GM19397 (cell line): ENCODE data around the gene RNF114.

Experiments used
- ATAC-seq: cut with Tn5 transposase; IDR thresholded peaks from one replicate; pipeline ENCODE4 v1.9.1; 2021; ENCODE audit warnings: mild to moderate bottlenecking, moderate library complexity; ENCODE audit not compliant: unreplicated experiment

Gene RNF114

DNA sequence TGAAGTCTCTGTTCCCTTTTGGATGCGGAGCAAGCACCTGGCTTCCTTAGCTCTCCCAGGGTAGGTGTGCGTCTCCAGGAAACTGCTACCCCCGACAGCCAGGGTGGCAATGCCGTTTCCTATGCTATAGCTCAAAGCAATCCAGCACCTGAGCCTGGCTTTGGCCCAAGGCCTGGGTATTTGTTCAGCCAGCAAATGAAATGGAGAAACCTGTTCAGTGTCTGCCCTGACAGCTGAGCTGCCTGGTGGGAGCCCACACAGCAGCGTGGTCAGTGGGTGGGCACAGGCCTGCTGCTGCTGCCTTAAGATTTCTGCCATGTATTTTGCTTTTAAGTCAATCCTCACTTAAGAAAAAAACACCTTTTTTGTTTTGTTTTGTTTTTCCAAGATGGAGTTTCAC is 34.6 kb upstream of the RNF114 start:
- ATAC-seq = no peak

DNA sequence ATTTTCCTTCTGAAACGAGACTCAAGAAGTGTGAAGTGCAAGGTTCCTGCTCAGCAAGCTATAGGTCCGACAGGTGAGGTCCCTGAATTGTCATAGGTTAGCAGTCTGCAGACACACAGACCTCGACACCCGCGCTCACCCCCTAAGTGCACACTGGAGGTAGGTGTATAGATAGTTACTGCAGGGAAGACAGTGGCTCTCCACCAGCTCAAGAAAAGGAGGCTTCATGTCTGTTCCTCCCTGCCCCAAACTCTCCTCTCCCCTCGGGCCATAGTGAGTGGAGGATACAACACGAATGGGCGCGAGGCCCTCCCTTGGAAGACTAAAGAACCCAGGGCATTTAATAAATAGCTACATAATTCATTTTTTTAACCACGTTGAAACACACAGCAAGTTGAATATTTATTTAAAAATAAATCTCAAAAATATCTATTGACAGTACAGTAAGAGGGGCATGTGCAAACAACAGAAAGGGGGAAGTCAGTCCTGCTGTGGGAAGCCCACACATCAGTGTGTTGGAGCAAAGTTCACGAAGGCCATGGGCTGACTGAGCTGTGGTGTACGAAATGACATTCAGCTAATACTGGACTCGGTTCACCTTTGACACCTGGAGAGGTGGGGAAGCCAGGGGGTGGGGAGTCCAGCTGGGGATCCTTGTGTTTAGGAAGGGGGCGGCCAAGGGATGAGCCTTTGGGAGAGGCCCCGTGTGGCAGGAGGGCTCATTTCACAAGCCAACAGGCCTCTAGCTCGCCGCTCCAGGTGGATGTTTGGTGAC is 31.6 kb upstream of the RNF114 start:
- ATAC-seq = no peak

GRCh38 chr20:49905415-49906091 is 30.6 kb upstream of the RNF114 start:
- ATAC-seq = no peak

DNA sequence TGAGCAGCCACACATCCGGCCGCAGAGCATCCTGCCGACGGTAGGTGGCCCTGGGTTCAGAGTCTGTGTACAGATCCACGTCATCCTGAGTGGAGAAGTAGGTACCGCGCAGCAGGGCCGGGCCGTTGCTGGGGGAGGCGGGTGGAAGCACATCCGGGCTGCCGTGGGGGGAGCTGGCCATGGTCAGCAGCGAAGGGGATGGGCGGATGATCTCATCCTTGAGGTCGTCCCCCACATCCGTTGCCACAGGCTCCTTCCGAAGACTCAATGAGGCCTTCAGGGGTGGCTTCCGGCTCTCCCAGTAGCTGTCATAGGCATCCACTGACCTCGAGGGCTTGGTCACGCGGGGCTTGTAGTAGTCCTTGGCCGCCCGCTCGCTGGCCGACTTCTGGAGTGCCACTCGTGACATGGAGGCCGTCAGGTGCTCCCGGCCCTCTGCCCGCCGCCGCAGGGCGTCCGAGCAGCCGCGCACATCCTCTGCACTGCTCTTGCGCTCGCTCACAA is 30.0 kb upstream of the RNF114 start:
- ATAC-seq = no peak

DNA sequence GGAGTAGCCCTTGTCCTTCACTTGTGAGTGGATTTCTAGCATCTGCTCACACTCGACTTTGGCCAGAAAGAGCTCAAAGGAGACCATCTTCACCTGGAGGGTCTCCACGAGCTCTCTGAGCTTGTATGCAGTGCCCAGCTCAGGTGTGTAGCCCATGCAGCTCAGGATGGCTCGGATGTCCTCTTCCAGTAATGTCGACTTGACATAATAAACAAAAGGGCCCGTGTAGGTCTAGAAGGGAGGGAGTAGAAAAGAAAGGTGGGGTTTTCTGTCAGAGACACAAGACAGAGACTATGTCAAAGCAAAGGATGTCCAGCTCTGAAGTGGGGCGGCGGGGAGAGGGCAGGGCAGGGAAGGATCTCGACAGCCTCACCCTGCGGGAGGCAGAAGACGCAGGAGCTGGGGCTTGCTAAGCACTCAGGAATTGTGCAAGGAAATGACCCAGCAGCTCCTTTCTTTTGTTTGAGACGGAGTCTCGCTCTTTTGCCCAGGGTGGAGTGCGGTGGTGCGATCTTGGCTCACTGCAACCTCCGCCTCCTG is 29.5 kb upstream of the RNF114 start:
- ATAC-seq = no peak

DNA sequence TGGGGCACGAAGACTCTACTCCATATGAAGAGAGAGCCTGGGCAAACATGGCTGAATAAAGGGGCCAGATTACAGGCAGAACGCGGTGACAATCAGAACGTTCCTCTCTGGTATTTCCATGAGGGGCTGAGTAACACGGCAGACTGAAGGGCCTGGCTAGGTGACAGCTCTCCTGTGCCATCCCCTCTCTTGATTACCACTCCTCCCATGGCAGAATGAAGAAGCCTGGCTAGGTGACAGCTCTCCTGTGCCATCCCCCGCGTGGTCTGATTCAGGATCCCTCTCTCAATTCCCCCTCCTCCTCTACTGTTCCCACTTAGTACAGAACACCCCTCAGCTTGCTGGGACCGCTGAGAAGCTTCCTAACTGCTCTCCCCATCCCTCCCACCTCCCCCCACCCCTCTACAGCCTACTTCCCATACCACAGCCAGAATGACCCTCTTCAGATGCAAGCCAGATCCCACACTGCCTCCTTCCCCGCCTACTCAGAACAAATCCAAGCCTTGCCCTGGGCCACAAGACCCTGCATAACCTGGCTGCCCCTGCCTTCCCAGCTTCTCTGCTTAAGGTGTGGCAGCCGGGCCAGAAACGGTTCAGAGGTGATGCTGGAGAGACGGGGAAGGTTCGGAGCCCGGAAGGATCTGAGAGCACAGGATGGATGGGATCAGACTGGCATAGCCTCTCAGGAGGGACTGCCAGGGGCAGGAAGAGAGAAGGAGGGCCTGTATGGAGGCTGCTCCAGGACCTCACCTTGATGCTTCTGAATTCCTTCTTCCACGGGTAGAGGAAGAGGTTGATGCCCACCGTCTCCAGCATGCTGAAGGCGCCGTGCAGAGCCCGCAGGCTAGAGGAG is 28.6 kb upstream of the RNF114 start:
- ATAC-seq = no peak

GRCh38 chr20:49908258-49908565 is 28.0 kb upstream of the RNF114 start:
- no peak for ATAC-seq

DNA sequence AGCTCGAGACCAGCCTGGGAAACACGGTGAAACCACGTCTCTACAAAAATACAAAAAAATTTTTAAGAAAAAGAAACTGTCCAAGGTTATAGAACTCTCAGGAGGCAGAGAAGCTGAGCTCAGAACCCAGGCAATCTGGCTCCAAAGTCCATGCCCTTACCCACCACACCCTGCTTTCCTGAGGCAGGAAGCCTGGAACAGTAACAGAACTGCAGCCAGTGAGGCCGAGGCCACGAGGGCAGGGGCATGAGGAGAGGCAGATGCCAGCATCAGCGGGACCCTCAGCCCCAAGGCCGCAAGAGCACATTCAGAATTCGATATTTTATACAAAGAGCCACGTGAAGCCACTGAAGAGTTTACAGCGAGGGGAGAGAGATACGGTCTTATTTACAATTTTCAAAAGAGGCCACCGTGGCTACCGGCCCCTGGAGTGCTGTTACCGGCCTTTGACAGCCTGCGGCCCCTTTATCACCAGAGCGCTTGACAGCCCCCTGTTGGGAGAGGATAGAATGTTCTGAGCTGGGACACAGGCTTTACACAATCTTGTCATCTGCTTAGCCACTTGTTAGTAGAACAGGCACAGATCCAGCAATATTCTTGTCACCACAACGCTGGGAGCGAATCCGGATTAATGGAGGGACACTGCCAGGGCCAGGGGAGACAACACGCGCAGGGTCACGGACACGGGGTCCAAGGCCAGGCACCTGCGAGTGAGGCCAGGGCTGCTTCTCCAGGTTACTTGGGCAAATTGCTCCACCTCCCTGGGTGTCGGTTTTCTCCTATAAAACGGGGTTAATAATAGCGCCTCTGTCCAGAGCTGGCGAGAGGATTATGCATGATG is 26.5 kb upstream of the RNF114 start:
- ATAC-seq = no peak

DNA sequence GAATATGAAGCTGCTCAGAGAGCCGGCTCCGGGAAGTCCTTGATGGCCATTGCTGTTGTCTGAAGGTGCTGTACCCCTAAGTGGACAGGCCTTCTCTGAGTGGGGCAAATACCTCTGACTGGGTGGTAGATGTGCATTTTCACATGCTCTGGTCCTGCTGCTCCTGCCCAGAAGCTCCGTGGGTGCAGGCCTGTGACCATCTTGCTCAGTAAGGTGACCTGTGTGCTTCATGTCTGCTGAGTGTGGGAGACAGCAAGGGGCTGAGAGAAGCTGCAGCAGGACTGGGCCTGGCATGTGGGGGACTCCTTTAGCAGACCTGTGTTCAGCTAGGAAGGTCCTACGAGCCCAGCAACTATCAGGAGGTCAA is 25.9 kb upstream of the RNF114 start:
- no peak for ATAC-seq

DNA sequence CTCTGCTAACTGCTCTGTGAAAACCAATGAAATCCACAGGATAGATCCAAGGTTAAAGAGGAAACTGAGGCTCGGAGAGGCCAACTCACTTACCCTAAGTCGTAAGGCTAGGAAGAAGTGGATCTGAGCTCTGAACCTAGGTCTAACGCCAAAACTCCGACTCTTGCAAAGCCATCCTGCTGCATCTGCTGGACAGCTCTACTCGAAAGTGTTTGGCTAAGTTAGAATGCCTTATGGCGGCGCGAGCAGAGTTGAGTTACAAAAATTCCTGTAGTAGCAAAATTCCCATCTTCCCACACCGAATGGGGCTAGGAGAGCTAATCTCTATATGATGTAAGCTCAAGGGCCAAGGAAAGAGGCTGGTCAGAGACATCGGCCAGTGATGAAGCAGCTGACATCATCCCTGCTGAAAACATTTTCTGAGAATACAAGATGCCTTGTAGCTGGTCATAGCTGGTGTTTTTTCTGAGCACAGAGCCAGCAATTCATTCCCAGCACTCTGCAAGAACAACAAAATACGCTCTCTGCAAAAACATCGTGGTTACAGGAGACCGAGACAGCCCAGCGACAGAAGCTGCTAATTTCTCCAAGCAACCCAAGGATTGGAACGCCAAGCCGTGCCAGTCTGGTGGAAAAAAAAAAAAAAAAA is 22.7 kb upstream of the RNF114 start:
- ATAC-seq = no peak

DNA sequence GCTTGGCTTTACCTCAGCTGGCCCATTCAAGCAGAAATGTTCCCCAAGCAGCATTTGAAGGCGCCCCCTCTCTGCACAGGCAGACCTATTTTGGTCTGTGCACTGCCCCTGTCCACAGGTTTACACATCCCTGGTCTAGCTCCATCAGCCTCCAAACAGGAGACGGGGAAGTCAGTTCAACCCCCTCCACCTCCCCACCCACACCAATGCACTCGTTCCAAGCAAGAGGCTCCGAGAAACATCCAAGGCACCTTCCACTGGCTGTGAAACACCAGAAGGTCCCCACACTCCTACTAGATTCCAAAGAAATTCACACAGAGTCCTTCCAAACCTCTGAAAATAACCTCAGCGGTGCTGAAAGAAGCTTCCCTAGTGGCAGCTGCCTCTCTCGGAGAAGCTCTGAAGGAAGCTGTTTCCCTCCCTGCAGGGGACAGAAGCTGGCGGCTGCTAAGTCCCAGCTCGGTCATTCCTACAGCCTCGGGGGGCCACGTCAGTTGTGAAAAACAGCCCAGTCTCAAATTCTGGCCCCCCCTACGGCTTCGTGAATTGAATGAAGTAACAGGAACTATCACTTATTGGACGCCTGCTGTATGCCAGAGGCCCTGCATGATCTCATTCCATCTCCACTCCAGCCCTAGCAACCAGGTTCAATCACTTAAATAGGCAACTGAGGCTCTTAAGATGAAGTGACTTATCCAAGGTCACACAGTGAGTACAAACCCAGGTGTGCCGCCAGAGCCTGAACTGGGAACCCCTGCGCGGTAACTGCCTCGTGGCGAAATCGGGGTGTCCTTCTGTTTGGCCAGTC is 21.7 kb upstream of the RNF114 start:
- ATAC-seq = no peak

GRCh38 chr20:49915118-49915379 is 21.1 kb upstream of the RNF114 start:
- ATAC-seq = peak; percentile 15

- peak; percentile 85 for ATAC-seq
Measured at GRCh38 chr20:49915380-49916145, 20.6 kb upstream of the RNF114 start, which contains the start of gene SPATA2. TSS of gene SPATA2 (minus strand) at chr20:49915529. CDS start at chr20:49908490, 7,039 bp downstream.

GRCh38 chr20:49916146-49917002 is 19.8 kb upstream of the RNF114 start:
- no peak for ATAC-seq

DNA sequence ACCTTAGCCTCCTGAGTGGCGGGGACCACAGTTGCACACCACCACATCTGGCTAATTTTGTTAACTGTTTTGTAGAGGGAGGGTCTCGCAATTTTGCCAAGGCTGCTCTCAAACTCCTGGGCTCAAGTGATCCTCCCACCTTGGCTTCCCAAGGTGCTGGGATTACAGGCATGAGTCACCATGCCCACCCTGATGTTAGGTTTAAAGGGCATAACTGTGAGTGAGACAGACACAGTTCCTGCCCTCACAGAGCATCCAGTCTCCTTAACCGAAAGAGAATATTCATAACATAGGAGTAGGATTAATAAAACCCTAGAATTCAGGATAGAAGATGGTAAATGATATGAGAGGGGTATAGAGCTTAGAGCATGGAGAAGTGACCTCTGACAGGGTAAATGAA is 17.8 kb upstream of the RNF114 start:
- ATAC-seq = no peak

GRCh38 chr20:49919009-49919408 is 17.2 kb upstream of the RNF114 start:
- no peak for ATAC-seq

DNA sequence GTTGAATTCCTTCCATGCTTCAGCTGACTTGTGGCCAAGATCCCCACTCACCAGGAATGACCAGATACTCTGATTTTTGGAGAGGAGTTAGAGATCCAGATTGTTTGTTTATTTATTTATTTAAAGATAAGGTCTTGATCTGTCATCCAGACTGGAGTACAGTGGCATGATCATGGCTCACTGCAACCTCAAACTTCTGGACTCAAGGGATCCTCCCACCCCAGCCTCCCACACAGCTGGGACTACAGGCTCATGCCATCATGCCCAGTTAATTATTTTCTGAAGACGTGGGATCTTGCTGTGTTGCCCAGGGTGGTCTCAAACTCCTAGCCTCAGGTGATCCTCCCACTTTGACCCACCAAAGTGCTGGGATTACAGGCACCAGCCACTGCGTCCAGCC is 16.7 kb upstream of the RNF114 start:
- ATAC-seq = no peak

GRCh38 chr20:49924247-49924646 is 11.9 kb upstream of the RNF114 start:
- ATAC-seq = no peak
